WTC11 (cell line): ENCODE data around the gene COA5.

Source experiments
- ATF1 ChIP-seq: sonication (generic); formaldehyde crosslinking; IDR thresholded peaks from 2 replicates; pipeline ENCODE4 v1.8.1; 2023; ENCODE audit warnings: mild to moderate bottlenecking, moderate library complexity, missing genetic modification reagents
- ATF6 ChIP-seq: sonication (generic); formaldehyde crosslinking; IDR thresholded peaks from 2 replicates; pipeline ENCODE4 v1.8.1; 2023; ENCODE audit warnings: mild to moderate bottlenecking, missing genetic modification reagents
- CTCF ChIP-seq: fragments of 200-600 bp; IDR thresholded peaks from 2 replicates; pipeline ENCODE4 v1.8.0; 2022; ENCODE audit warnings: antibody characterized with exemption
- ETV6 ChIP-seq: sonication (generic); formaldehyde crosslinking; IDR thresholded peaks from 2 replicates; pipeline ENCODE4 v1.8.1; 2022; ENCODE audit warnings: mild to moderate bottlenecking, missing genetic modification reagents
- FOXP1 ChIP-seq: sonication (generic); formaldehyde crosslinking; IDR thresholded peaks from 2 replicates; pipeline ENCODE4 v1.8.0; 2022; ENCODE audit warnings: missing genetic modification reagents, mild to moderate bottlenecking, moderate library complexity, borderline replicate concordance
- JAZF1 ChIP-seq: fragments of 250-450 bp; sonication (Bioruptor Pico); IDR thresholded peaks from 2 replicates; pipeline ENCODE4 v1.9.0; 2021; ENCODE audit warnings: moderate library complexity, mild to moderate bottlenecking, inconsistent platforms
- NFATC4 ChIP-seq: fragments of 250-450 bp; sonication (Bioruptor Pico); IDR thresholded peaks from 2 replicates; pipeline ENCODE4 v1.9.0; 2021; ENCODE audit warnings: mild to moderate bottlenecking
- NR2C2 ChIP-seq: sonication (generic); formaldehyde crosslinking; IDR thresholded peaks from 2 replicates; pipeline ENCODE4 v1.8.0; 2022; ENCODE audit warnings: mild to moderate bottlenecking, missing genetic modification reagents
- OVOL2 ChIP-seq: fragments of 250-450 bp; sonication (Bioruptor Pico); IDR thresholded peaks from 2 replicates; pipeline ENCODE4 v1.9.0; 2021; ENCODE audit warnings: mild to moderate bottlenecking, borderline replicate concordance
- TEAD1 ChIP-seq: sonication (generic); formaldehyde crosslinking; IDR thresholded peaks from 2 replicates; pipeline ENCODE4 v1.8.0; 2022; ENCODE audit warnings: mild to moderate bottlenecking, missing genetic modification reagents
- TEAD4 ChIP-seq: sonication (generic); formaldehyde crosslinking; IDR thresholded peaks from 2 replicates; pipeline ENCODE4 v1.8.0; 2022; ENCODE audit warnings: mild to moderate bottlenecking, missing genetic modification reagents
- USF2 ChIP-seq: sonication (generic); formaldehyde crosslinking; IDR thresholded peaks from 2 replicates; pipeline ENCODE4 v1.8.1; 2023; ENCODE audit warnings: mild to moderate bottlenecking, missing genetic modification reagents, moderate library complexity
- ZBTB43 ChIP-seq: sonication (generic); formaldehyde crosslinking; IDR thresholded peaks from 2 replicates; pipeline ENCODE4 v1.8.1; 2023; ENCODE audit warnings: mild to moderate bottlenecking, missing genetic modification reagents

GRCh38 chr2:98571121-98571701 is 37.1 kb downstream of the COA5 start:
- no peak for TF ChIP-seq ZBTB43 (CRISPR knock-in tag)
- TF ChIP-seq OVOL2 = no peak
- no peak for TF ChIP-seq USF2 (CRISPR knock-in tag)
- TF ChIP-seq NFATC4 (CRISPR knock-in tag) = no peak
- TF ChIP-seq CTCF = no peak
- no peak for TF ChIP-seq ATF6 (CRISPR knock-in tag)
- TF ChIP-seq NR2C2 = no peak
- TF ChIP-seq ETV6 = no peak
- TF ChIP-seq TEAD4 (CRISPR knock-in tag) = no peak
- no peak for TF ChIP-seq FOXP1 (CRISPR knock-in tag)
- TF ChIP-seq ATF1 (CRISPR knock-in tag) = no peak
- no peak for TF ChIP-seq JAZF1
- TF ChIP-seq TEAD1 (CRISPR knock-in tag) = no peak
